OCI-LY1 (cell line): Measurements from ENCODE around the gene BICD1.

Experiments
- H2AFZ ChIP-seq: fragments of 200-600 bp; sonication (generic), shearing (Covaris generic); 2 replicates; pipeline ENCODE4 v1.6.0; 2014; ENCODE audit warnings: antibody characterized with exemption, mild to moderate bottlenecking, low read length
- H3F3A ChIP-seq: fragments of 200-600 bp; sonication (generic), shearing (Covaris generic); 2 replicates; pipeline ENCODE4 v1.6.0; 2014; ENCODE audit warnings: mild to moderate bottlenecking, antibody characterized with exemption, low read length, moderate library complexity; ENCODE audit not compliant: insufficient read depth
- H3K27ac ChIP-seq: fragments of 200-600 bp; sonication (generic); 2 replicates; pipeline ENCODE4 v1.5.1; 2014; ENCODE audit warnings: low read length, mixed run types, mild to moderate bottlenecking, low read depth; ENCODE audit not compliant: poor library complexity, severe bottlenecking
- H3K27me3 ChIP-seq: fragments of 200-600 bp; sonication (generic); 2 replicates; pipeline ENCODE4 v1.6.0; 2014; ENCODE audit warnings: antibody characterized with exemption, mild to moderate bottlenecking, low read length, moderate library complexity; ENCODE audit not compliant: insufficient read depth
- H3K36me3 ChIP-seq: fragments of 200-600 bp; sonication (generic); 2 replicates; pipeline ENCODE4 v1.6.1; 2014; ENCODE audit warnings: mild to moderate bottlenecking, antibody characterized with exemption, low read length, moderate library complexity, mixed read lengths; ENCODE audit not compliant: insufficient read depth
- H3K4me1 ChIP-seq: fragments of 200-600 bp; sonication (generic); 2 replicates; pipeline ENCODE4 v1.5.1; 2014; ENCODE audit warnings: mild to moderate bottlenecking, low read length, moderate library complexity; ENCODE audit not compliant: insufficient read depth, severe bottlenecking
- H3K4me2 ChIP-seq: fragments of 200-600 bp; sonication (generic), shearing (Covaris generic); 2 replicates; pipeline ENCODE4 v1.6.1; 2014; ENCODE audit warnings: low read length
- H3K4me3 ChIP-seq: fragments of 200-600 bp; sonication (generic); 2 replicates; pipeline ENCODE4 v1.5.1; 2014; ENCODE audit warnings: low read length, low read depth, mild to moderate bottlenecking, mixed read lengths; ENCODE audit not compliant: poor library complexity, severe bottlenecking
- H3K79me2 ChIP-seq: fragments of 200-600 bp; shearing (Covaris generic); 2 replicates; pipeline ENCODE4 v1.6.1; 2016; ENCODE audit warnings: mixed run types, low read length, mixed read lengths; ENCODE audit not compliant: insufficient read depth
- H3K9ac ChIP-seq: fragments of 200-600 bp; sonication (generic), shearing (Covaris generic); 2 replicates; pipeline ENCODE4 v1.6.1; 2014; ENCODE audit warnings: mild to moderate bottlenecking, low read length, mixed read lengths
- H3K9me2 ChIP-seq: fragments of 200-600 bp; sonication (generic), shearing (Covaris generic); 2 replicates; pipeline ENCODE4 v1.6.1; 2014; ENCODE audit warnings: low read depth, mild to moderate bottlenecking, low read length, mixed read lengths
- H3K9me3 ChIP-seq: fragments of 200-600 bp; shearing (Covaris generic); 2 replicates; pipeline ENCODE4 v1.6.1; 2014; ENCODE audit warnings: low read length, mixed read lengths
- H4K20me1 ChIP-seq: fragments of 200-600 bp; sonication (generic), shearing (Covaris generic); 2 replicates; pipeline ENCODE4 v1.6.0; 2016; ENCODE audit warnings: mild to moderate bottlenecking, low read length; ENCODE audit not compliant: insufficient read depth
- CTCF ChIP-seq: fragments of 200-600 bp; sonication (generic), shearing (Covaris generic); IDR thresholded peaks from 2 replicates; pipeline ENCODE4 v1.5.1; 2017; ENCODE audit warnings: mild to moderate bottlenecking, antibody characterized with exemption, low read length, moderate library complexity, mixed read lengths
- EZH2 ChIP-seq: fragments of 200-600 bp; sonication (generic), shearing (Covaris generic); IDR thresholded peaks from 2 replicates; pipeline ENCODE4 v1.8.0; 2017; ENCODE audit warnings: borderline replicate concordance, mixed run types, mild to moderate bottlenecking, antibody characterized with exemption, low read length, moderate library complexity, mixed read lengths

The BICD1 gene

GRCh38 chr12:32281098-32281497 lies 174.5 kb downstream of the BICD1 start:
- no peaks in the 10 kb centered on the region for H3F3A ChIP-seq

GRCh38 chr12:32284561-32284960 lies 177.9 kb downstream of the BICD1 start:
- Histone ChIP-seq H3K9me3 (no peaks in the 10 kb centered on the region), H2AFZ (no peak overlapping the region), H3F3A (no peaks in the 10 kb centered on the region), H3K4me2 (no peak overlapping the region), H3K9me2 (no peaks in the 10 kb centered on the region), H3K4me1 (peaks cover 20% of the 10 kb centered on the region), H4K20me1 (no peaks in the 10 kb centered on the region), H3K4me3 (no peak overlapping the region), H3K27me3 (no peaks in the 10 kb centered on the region), H3K79me2 (0 out of 2 replicates have a peak, but pooled peaks cover 3% of the 10 kb centered on the region), H3K27ac (no peak overlapping the region), H3K9ac (no peak overlapping the region), H3K36me3 (no peaks in the 10 kb centered on the region; the same call in 1 of the 2 replicates)
- no peak for TF ChIP-seq EZH2
- TF ChIP-seq CTCF = no peak

More at GRCh38 chr12:32281098-32281497, 174.5 kb downstream of the BICD1 start:
- Histone ChIP-seq H3K79me2 (no peaks in the 10 kb centered on the region), H4K20me1 (no peaks in the 10 kb centered on the region), H3K9ac (no peak overlapping the region), H3K4me2 (no peak overlapping the region), H3K27me3 (no peaks in the 10 kb centered on the region), H3K27ac (no peak overlapping the region), H3K36me3 (peaks cover 3% of the 10 kb centered on the region; the same call in 1 of the 2 replicates), H3K4me1 (peaks cover 20% of the 10 kb centered on the region), H3K9me3 (no peaks in the 10 kb centered on the region), H3K9me2 (no peaks in the 10 kb centered on the region), H3K4me3 (no peak overlapping the region), H2AFZ (no peak overlapping the region)
- TF ChIP-seq CTCF (no peak), EZH2 (no peak)

GRCh38 chr12:32285021-32285420 lies 178.4 kb downstream of the BICD1 start:
- Histone ChIP-seq H3K36me3 (no peaks in the 10 kb centered on the region; the same call in 1 of the 2 replicates), H3K79me2 (0 out of 2 replicates have a peak, but pooled peaks cover 3% of the 10 kb centered on the region), H3K4me2 (no peak overlapping the region), H3K4me3 (no peak overlapping the region), H4K20me1 (no peaks in the 10 kb centered on the region), H3K9me2 (no peaks in the 10 kb centered on the region), H3K27ac (no peak overlapping the region), H3F3A (no peaks in the 10 kb centered on the region), H3K27me3 (no peaks in the 10 kb centered on the region), H2AFZ (no peak overlapping the region), H3K9ac (no peak overlapping the region), H3K9me3 (no peaks in the 10 kb centered on the region), H3K4me1 (peaks cover 20% of the 10 kb centered on the region)
- TF ChIP-seq EZH2 (no peak), CTCF (no peak)
